Stimulated activated CD4-positive, alpha-beta T cell treated with anti-CD3 and anti-CD28 coated beads, Interleukin-1b, Interleukin-23, amount 100 ng/mL, for 24 hours (primary cell): Measurements from ENCODE around the gene MUCL1.
"Not testable (repeated sequence)": the region's sequence is repeated elsewhere in the genome, so short reads cannot be mapped to it uniquely, and the experiment has no call there.

Experiments
- DNase-seq, 4 experiments: peaks; one replicate each; pipeline ENCODE4 v3.0.0-alpha.2; 2020; ENCODE audit warnings: low read depth in 4 of 4, low spot score in 1 of 4

The MUCL1 gene

GRCh38 chr12:54853933-54854538, at the start of gene MUCL1:
Gene MUCL1 (plus strand): TSS chr12:54854516. CDS start chr12:54854583, 67 bp downstream.
- peak; percentile 37 to 61 (median 56) for DNase-seq

DNA sequence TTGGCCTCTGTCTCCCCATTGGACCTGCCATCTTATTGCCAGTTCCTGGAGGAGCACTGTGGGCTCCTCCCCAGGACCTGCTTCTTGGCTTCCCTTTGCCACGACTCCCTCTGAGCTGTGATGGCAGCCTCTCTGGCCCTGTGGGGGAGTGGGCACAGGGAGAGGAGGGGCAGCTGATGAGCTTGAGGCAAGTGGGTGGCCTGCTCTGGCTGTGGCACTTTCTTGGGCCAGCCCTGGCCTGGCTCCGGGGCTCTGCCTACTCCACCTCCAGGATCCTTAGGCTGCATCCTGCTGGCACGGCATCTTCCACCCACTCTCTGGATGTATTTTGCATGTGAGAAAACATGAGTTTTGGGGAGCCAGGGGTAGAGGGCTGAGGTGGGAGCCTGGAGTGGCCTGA, 32.6 kb upstream of the MUCL1 start:
- DNase-seq = no peak

- DNase-seq = no peak
Observed at GRCh38 chr12:54824402-54824801, 29.9 kb upstream of the MUCL1 start.

- no peak for DNase-seq
Observed at GRCh38 chr12:54829511-54829910, 24.8 kb upstream of the MUCL1 start.

DNA sequence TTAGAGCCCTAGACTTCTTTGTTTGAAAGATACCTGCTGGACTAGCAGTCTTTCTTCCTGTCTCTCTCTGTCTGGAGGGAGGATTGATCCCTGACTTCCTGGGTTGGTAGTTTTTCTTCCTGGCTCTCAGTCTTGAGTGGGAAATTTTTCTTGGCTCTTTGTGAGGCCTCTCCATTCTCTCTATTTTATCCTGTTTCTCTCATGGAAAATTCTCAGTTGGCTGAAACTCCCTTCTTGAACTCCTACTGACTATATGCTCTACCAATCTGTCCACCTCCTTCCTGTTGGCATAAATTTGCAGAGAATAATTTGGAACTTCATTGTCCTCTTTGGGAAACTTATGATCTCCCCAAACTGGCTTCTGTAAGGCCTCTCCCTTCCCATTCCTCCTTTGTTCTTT, 24.1 kb upstream of the MUCL1 start:
- DNase-seq = no peak

DNA sequence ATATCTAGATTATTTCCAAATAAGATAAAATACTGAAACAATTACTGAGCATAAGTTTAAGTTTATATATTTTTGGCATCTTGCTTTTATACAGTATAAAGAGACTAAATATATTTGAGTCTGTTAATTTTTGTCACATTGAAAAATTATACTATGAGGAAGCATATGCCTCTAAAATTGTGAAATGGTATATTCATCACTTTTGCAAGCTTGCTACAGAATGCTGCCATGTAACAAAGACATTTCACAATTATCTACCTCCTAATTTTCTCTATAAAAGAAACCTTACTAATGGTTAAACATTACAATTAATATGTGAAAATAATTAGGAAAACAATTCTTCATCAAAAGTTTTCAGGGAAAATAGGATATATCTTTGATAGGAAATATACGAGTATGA, 22.7 kb upstream of the MUCL1 start:
- DNase-seq = no peak

- no peak for DNase-seq
Observed at GRCh38 chr12:54840244-54840865, 14.0 kb upstream of the MUCL1 start.

DNA sequence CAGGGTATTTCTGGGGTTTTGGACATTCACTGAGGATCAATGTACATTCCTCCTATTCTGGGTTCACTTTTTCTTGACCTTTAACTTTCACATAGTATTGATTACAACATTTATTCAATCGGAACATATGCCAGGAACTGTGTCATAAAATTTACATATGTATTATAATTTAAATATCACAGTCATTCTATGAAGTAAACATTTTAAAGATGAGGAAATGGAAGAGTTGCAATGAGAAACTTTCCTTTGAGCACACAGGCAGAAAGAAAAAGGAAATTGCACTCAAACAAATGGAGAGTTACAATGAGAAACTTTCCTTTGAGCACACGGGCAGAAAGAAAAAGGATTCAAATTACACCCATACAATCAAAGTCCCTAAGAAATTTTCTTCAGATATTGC, 3.1 kb downstream of the MUCL1 start:
- no peak for DNase-seq

DNA sequence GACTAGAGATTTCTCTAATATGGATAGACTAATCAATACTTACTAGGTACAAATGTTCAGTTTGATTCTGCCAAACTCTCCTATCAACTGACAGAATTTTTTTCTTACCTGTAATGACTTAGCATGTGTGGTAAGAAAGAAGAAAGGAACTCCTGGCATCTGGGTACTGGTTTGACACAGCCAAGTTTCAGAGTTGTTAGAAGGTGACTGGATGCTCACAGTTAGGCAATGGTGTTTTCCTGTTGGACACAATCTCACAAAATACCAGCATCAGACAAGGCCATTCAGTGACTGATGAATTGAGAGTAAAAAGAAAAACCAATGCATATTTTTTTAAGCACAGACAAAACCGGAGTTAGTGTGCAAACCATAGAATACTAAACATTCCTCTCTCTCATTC, 4.2 kb downstream of the MUCL1 start:
- no peak for DNase-seq

DNA sequence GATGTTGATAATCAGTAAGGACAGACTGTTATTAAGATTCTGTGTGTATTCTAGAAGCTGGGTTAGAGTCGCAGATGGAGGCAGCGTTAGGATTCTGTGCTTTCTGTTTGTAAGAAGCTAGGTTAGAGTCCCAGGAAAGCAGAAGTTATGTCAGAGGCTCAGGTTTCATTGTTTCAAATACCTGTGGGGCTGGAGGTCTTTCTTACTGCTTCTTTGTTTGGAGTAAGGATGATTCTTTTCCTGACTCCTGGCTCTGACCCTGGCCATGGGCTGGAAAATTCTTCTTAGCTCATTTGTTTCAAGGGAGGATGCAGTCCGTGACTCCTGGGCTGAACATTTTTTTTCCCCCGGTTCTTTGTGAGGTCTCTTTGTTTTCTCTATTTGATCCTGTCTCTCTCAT, 5.2 kb downstream of the MUCL1 start:
- no peak for DNase-seq

DNA sequence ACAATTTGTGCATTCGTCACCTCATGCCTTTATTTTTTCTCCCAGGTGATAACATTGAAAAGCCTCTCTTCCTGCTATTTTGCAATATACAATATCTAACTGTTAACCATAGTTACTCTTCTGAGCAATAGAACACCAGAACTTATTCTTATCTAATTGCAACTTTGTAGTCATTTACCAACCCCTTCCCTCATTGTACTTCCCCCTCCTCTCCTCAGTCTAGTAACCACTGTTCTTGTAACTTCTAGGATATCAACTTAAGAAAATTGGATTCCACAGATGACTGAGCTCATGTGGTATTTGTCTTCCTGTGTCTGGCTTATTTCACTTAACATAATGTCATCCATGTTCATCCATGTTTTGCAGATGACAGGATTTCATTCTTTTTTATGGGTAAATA, 7.6 kb downstream of the MUCL1 start:
- DNase-seq = no peak

- DNase-seq = no peak
Observed at GRCh38 chr12:54863948-54864618, 9.8 kb downstream of the MUCL1 start.

- no peak for DNase-seq
Observed at GRCh38 chr12:54865683-54866324, 11.5 kb downstream of the MUCL1 start.

GRCh38 chr12:54868690-54869089, 14.4 kb downstream of the MUCL1 start:
- DNase-seq = no peak

DNA sequence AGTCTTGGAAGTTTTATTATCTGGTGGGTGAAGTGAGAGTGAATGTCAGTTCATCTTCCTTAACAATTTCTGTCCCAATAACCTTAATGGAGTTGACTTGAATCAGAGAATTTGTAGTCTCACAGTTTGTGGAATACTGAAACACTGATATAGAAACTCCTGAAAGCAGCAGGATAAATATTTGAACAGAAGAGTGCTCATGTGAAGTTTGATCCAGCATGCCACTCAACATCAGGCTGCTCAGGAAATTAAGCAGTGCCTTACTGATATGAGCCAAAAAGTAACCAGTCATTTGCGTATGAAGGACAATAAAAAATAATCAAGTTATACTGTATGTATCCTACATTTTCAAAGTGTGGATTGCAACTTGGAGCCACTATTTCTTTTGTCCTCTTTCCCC, 15.7 kb downstream of the MUCL1 start:
- no peak for DNase-seq

- no peak for DNase-seq
Observed at GRCh38 chr12:54870617-54871016, 16.3 kb downstream of the MUCL1 start.

- DNase-seq = no peak
Observed at GRCh38 chr12:54879150-54879549, 24.8 kb downstream of the MUCL1 start.

DNA sequence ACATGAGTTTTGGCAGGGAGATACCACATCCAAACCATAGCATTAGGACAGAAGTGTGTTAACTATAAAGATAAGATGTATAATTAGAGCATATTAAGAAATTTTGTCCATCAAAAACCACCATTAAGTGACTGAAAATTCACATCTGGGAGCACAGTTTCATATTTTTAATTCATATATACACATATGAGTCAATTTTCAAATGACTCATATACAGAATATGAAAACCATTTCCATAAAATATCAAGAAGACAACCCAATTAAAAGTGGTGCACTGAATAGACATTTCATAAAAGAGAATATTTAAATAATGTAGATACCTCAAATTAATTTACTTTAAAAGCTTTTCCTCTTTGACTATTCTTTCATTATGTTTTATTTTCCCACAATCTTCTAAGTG, 25.3 kb downstream of the MUCL1 start:
- DNase-seq = no peak

DNA sequence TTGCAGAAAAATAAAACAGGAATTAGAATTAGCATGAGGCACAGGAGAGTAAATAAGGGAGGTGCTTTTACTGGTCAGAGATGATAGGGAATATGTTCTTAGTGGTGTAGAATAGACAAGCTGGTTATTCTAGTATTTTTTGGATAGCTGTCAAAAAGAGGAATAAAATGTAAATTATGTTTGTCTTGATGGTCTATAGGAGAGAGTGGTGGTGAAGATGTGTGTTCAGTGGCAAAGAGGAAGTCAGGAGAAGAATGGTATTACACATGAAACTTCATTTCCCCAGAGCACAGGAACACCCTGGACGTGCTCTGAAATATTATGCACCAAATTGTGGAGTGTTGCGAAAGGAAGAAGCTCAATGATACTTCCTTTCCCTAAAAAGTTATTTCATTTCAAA, 27.8 kb downstream of the MUCL1 start:
- no peak for DNase-seq

DNA sequence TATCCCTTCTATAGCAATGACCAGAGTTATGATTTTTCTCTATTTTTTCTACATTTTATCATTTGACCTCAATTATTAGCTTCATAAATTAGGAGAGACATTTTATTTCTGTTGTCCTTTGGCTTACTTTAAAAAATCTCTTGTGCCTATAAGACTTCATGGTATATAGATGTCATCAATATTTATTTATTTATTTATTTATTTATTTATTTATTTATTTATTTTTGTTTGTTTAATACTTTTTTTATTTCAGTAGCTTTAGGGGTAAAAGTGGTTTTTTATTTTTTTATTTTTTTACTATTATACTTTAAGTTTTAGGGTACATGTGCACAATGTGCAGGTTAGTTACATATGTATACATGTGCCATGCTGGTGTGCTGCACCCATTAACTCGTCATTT, 28.3 kb downstream of the MUCL1 start:
- DNase-seq = not testable (repeated sequence)

GRCh38 chr12:54888428-54888827, 34.1 kb downstream of the MUCL1 start:
- not testable (repeated sequence) for DNase-seq

- DNase-seq = no peak
Observed at GRCh38 chr12:54890339-54890738, 36.0 kb downstream of the MUCL1 start.
